GM21390 (cell line): Measurements from ENCODE around the gene PBX2.
A peak's percentile ranks its signal among the peaks of the same experiment; 100 is the strongest.
"Not testable (repeated sequence)": the region's sequence is repeated elsewhere in the genome, so short reads cannot be mapped to it uniquely, and the experiment has no call there.

Source experiments
- ATAC-seq: cut with Tn5 transposase; IDR thresholded peaks from one replicate; pipeline ENCODE4 v1.9.1; 2021; ENCODE audit not compliant: unreplicated experiment

The PBX2 gene

GRCh38 chr6:32203426-32204267 lies 13.6 kb upstream of the PBX2 start:
- ATAC-seq: no peak

GRCh38 chr6:32202186-32202585 lies 12.2 kb upstream of the PBX2 start:
- no peak for ATAC-seq

- ATAC-seq: no peak
Measured at GRCh38 chr6:32200711-32201475, 10.9 kb upstream of the PBX2 start.

GRCh38 chr6:32198866-32199265 lies 8.9 kb upstream of the PBX2 start:
- no peak for ATAC-seq

GRCh38 chr6:32198345-32198696 lies 8.3 kb upstream of the PBX2 start:
- no peak for ATAC-seq

GRCh38 chr6:32196682-32197616 lies 6.9 kb upstream of the PBX2 start:
- ATAC-seq: no peak

- peak; percentile 81 for ATAC-seq
Measured at GRCh38 chr6:32195902-32196681, 6.1 kb upstream of the PBX2 start.

- ATAC-seq: peak; percentile 63
Measured at GRCh38 chr6:32195652-32195901, 5.6 kb upstream of the PBX2 start.

GRCh38 chr6:32194825-32195651 lies 5.0 kb upstream of the PBX2 start:
- ATAC-seq: no peak

GRCh38 chr6:32194388-32194787 lies 4.4 kb upstream of the PBX2 start:
- ATAC-seq: no peak

GRCh38 chr6:32193096-32193495 lies 3.1 kb upstream of the PBX2 start:
- not testable (repeated sequence) for ATAC-seq

- ATAC-seq: no peak
Measured at GRCh38 chr6:32192608-32193039, 2.6 kb upstream of the PBX2 start, which contains the start of gene GPSM3. GPSM3 (minus strand) TSS chr6:32192643; CDS start chr6:32192513, 130 bp downstream.

GRCh38 chr6:32191696-32192607 lies 1.9 kb upstream of the PBX2 start:
- ATAC-seq: no peak

GRCh38 chr6:32190911-32191677 lies 1.1 kb upstream of the PBX2 start:
- no peak for ATAC-seq

GRCh38 chr6:32189742-32190053 lies 304 bp downstream of the PBX2 start:
- no peak for ATAC-seq

- no peak for ATAC-seq
Measured at GRCh38 chr6:32189069-32189741, 797 bp downstream of the PBX2 start.

GRCh38 chr6:32188381-32189068 lies 1.5 kb downstream of the PBX2 start:
- ATAC-seq: no peak
